GM18951 (cell line): ENCODE data around the gene LRP5.

Experiments used
- POLR2A ChIP-seq: IDR thresholded peaks from 4 replicates; pipeline ENCODE4 v1.6.1; 2011; ENCODE audit warnings: mild to moderate bottlenecking; ENCODE audit not compliant: insufficient read length, insufficient read depth; ENCODE audit errors: extremely low read depth
- in situ Hi-C: fragments of 300-500 bp; cut with MboI; formaldehyde crosslinking; loops from one replicate; pipeline ENCODE4 v1.12.0; 2022; ENCODE audit warnings: low sequenced_read_pairs, mixed read lengths, inconsistent platforms; ENCODE audit not compliant: unreplicated experiment

LRP5 gene

DNA sequence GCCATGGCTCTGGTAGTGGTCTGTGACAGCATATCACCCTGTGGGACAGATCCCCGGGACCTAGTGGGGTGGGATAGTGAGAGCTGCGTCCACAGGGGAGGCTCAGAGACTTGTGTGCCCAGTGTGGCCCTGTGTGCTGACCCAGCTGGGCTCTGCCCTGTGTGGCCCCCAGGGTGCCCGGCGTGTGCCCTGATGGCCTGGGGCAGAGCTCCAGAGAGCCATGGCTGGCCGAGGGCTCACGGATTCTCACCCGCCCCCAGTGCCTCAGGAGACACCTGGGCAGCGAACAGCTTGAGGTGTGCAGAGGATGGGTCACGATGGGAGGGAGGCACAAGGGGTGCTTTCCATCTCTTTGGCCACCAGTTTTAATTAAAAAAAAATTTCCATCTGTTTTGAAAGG lies 11.8 kb downstream of the LRP5 start:
- no peak for TF ChIP-seq POLR2A
- in situ Hi-C loops, result no loop called here

DNA sequence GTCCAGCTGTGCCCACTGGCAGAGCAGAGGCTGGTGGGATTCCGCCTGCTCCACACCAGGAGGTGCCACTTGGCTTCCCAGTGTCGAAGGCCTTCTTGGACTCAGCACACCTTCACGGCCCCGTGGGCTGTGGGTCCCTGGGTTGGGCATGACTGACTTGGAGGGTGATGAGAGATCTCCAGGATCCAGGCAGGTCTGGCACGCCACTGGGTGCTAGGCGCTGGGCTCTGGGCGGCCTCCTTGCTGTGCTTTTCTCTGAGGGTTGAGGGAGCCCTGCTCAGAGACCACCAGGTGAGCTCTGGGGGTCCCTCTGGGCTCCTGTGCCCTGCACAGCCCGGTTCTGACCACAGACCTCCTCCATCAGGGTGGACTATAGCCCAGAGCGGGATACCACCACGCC lies 12.3 kb downstream of the LRP5 start:
- TF ChIP-seq POLR2A, result no peak
- in situ Hi-C loops, result no loop called here

DNA sequence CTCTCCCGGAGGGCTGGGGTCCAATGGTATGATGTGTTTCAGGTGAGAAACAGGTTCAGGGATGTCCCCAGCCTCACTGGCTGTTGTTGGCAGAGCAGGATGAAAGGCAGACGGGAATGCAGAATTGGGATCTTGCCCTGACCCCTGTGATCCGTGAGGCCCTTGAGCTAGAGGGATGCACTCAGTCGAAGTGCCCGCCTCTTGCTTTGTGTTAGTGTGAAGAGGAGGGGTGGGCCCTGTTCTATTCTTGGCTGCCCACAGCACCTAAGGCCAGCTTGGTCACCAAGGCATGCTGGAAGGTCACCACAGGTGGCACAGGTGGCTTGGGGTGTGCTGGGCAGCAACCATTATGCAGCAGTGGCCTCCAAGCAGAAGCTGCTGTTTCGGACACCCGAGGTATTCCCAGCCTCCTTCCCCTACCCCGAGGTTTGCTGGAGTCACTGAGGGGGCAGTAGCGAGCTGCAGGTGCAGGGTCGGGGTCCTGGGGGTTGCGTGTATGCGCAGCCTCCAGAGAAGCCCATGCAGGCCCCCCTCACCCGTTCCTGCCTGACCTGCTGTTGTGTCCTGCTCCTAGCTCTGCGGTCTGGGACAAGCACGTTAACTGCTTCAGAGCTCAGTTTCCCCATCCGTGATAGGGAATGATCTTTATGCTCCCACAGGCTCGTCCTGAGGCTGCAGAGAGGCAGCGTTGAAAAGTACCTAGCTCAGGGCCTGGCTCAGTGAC lies 13.0 kb downstream of the LRP5 start:
- in situ Hi-C loops, result no loop called here
- no peak for TF ChIP-seq POLR2A

DNA sequence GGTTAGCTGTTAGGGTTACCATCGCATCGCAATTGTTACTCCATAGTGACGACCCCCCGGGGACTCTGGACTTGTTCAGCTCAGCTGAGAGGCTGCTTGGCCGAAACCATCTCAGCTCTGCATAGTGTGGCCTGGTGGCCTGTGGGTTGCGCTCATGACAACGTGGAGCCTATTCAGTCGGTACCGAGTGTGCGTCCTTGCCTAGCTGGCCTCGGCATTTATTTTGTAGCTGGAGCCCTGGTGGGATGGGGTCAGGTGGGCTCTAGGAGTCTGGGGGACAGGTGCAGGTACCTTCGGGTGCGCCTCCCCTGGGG lies 13.5 kb downstream of the LRP5 start:
- in situ Hi-C loops, result no loop called here

DNA sequence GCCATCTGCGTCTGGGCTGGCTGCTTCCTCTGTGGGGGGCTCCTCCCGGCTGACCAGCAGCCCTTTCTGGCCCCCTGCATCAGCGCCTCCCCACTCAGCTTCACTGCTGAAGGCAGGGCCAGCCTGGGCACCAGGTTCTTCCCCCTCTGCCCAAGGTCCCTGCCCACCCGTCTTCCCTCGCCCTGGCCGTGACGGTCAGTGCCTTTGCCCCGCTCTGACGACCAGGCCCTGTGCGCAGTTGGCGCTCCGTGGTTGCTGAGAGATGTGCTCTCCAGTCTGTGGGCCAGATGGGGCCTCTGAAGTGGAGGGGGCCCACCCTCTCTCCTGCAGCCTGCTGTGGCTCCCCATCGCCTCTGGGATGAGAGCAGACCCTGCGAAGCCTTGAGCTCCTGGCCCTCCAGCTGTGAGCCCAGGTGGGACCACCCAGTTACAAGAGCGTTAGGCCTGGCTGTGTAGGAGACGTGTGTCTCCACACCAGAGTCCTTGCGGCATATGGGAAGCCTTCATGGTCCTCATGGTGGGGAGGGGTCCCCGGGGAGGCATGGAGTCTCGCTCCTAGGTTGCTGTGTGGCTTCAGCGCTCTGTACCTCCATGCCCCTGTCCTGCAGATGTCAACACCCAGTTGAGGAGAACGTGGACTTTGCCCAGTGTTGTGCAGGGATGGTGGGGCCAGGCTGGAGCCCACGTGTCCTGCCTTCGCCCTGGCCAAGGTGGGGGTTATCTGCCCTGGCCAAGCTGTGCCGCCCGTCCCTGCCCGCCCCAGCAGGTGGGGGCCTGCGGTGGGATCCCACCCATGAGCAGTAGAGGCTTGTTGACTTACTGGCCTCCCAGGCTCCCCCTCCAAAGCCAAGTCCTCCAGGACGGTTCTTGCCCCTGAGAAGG lies 14.2 kb downstream of the LRP5 start:
- in situ Hi-C loops, result no loop called here
- no peak for TF ChIP-seq POLR2A

More for the DNA sequence above, 13.5 kb downstream of the LRP5 start:
- no peak for TF ChIP-seq POLR2A

DNA sequence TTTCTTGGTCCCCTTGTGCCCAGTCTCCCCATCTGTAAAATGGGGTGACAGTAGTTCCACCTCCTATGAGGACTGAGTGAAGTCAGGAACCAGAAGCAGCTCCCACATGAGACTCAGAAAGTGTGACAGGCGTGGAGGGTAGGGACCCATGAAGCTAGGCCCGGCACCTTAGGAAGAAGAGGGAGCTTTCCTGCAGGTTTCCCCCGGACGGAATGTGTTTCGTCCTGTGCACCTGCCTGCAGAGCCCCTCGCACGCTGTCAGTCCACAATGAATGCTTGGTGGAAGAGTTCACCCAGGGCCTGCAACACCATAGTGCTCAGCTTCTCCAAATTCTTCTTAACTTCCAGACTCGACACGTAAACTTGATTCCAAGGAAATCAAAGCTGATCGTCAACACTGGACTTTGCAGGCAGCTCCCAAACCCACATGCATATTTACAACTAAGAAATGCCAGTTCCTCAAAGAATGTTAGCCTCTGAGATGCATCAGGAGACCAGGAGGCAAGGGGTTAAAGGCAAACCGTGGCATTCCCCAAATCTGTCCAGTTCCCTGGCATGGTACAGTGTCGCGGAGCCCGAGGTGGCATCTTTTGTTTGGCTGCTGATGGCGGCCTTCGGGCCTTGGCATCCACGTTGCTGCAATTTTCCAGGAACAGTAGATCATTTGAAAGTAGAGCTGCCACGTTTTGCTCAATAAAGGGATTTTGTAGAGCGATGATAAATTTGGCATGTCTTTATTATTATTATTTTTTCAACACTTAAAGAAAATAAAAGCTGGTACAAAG lies 15.4 kb downstream of the LRP5 start:
- in situ Hi-C loops, result no loop called here
- TF ChIP-seq POLR2A, result no peak

DNA sequence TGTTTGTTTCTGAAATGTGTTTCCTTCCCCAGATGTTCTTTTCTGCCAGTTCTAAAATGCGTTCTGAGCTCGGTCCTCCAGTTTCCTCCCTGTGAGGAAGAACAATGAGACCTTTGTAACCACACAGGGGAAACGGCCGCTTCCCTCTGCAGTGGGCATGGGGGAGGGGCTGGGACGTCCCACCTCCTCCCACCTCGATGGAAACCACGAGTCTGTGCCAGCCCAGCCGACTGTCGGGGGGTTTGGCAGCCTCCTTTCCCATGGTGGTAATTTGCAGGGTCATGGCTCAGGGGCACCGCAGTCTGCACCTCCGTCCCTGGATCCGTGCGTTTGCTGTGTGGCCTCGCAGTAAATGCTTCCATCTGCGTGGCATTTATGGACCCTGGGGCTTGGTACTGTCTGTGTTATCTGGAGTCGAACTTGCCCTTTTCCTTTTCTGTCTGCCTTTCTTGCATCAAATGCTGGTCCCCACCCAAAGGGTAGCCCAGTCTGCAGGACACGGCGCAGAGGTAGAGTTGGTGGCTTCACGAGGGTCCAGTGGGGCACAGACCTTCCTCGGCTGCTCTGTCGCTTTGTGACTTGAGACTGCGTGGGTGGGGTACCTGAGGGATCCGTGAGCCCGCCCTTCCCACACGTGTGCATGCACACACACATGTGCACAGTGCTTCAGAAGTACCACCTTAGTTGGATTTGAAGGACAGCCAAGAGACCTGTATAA lies 16.1 kb downstream of the LRP5 start:
- in situ Hi-C loops, result no loop called here
- no peak for TF ChIP-seq POLR2A

DNA sequence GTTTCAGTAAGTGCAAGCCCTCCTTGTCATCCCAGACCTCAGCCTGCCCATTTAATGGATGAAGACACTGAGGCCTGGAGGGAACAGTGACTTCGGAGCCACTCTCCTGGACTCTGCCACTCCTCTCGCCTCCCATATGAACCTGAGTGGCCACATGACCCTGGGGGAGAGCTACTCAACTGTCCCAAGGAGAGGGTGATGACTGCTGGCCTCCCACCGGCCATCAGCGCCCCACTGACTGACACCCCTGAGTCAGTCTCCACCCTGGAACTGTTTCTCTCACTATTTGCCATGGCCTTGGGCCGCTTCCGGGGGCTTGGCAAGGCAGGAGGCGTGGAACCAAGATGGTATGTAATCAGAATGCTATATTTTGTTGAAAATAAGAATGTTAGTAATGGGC lies 17.1 kb downstream of the LRP5 start:
- TF ChIP-seq POLR2A, result no peak
- in situ Hi-C loops, result no loop called here

DNA sequence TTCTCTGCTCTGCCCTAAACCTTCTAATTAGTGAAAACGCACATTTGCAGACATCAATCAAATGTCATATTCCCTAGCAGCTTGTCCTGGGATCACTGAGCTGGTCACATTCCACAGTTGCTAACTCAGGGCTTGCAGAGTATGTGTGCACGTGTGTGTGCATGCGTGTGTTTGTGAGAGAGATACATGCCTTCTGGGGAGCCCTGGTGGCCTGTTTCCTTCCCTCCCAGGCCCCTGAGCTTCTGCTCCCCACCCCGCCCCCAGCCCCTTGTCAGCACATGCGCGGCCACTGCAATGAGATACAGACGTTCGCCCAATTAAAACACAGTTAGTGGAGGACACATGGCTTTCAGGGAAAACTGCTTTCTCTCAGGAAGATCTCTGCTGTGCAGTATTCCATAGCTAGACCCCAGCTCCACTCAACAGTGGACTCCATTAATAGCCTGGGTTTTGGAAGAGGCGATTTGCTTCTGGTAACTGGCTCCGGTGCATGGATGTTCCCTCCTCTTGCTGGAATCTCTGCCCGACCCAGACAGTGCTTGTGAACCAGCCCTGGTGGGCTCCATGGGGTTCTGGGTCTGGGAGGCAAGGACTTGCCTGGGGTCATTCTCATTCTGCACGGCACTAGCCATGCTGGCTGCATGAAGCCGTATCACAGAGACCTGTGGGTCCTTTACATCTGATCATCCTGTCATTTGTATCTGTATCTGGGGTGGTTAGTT lies 17.7 kb downstream of the LRP5 start:
- in situ Hi-C loops, result no loop called here
- TF ChIP-seq POLR2A, result no peak

DNA sequence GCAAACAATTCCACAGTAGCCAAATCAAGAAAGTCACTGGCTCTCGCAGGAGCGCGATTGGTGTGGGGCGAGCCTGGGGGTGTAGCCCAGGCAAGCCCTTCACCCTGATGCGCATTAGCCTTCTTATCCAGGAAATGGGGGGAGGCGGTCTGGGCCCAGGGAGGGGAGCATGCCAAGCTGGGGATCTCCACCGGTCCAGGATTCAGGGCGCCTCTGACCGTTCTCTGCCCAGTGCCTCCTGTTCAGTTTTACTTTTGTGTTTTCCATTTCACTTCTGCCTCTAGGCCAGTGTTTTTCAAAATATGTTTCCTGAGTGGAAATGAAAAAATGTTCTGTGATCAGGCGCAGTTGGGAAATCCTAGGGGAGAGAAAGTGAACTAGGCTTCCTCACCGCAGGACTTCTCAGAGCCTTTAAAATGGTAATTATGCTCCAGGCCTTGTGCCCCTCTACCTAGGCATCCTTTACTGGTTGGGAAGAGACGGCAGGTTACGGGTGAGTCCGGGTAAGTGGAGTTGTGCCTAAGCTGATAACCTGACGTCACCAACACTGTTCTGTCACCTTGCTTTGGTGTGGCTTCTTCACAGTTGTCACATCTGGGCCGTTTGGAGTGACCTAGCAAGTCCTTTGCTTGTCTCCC lies 18.4 kb downstream of the LRP5 start:
- no peak for TF ChIP-seq POLR2A
- in situ Hi-C loops, result no loop called here

DNA sequence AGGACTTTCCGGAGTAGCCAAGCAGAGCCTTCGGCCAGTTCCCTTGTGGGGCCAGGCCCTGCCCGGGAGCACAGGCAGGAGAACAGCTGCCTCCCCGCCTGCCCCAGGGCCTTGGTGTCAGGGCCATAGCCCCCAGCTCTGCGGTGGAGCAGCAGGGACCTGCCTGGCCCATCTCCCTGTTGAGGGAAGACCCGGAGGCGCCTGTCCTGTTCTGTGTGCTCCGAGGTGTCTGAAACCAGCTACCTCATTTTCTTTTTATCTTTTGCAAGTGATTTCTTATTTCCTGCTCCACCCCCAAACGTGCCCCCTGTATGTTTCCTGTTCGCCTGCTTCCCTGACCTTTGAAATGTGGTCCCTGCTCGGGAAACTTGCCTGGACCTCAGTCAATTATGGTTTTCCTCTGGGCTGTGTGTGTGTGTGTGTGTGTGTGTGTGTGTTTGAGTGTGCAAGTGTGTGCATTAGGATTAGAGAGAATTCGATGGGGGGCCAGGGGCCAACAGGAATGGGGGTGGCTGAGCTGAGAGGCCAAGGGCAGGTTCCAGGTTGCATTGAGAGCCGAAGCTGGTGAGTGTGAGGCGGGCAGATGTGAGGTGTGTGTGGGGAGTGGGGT lies 19.1 kb downstream of the LRP5 start:
- no peak for TF ChIP-seq POLR2A
- in situ Hi-C loops, result no loop called here
